Neural crest cell (in vitro differentiated cells): Measurements from ENCODE around the gene TAF1A. TPM values are rescaled to one million over a fixed set of nuclear protein-coding genes. Genes with fewer than 3 reads are reported as not detected.
A peak's percentile ranks its signal among the peaks of the same experiment; 100 is the strongest.

Experiments
- DNase-seq: peaks from one replicate; pipeline ENCODE4 v3.0.0; 2021; ENCODE audit warnings: low read depth, mixed read lengths, low spot score
- H3K27ac Mint-ChIP-seq: one replicate; pipeline ENCODE4 v1.8.0; 2021; ENCODE audit warnings: mild to moderate bottlenecking, mixed read lengths; ENCODE audit not compliant: unreplicated experiment
- H3K27me3 Mint-ChIP-seq: 2 replicates; pipeline ENCODE4 v1.8.0; 2021; ENCODE audit warnings: low read depth, mild to moderate bottlenecking, mixed read lengths
- H3K36me3 Mint-ChIP-seq: 2 replicates; pipeline ENCODE4 v1.8.0; 2021; ENCODE audit warnings: low read depth, mild to moderate bottlenecking, mixed read lengths
- H3K4me1 Mint-ChIP-seq: 2 replicates; pipeline ENCODE4 v1.8.0; 2021; ENCODE audit warnings: mixed read lengths
- H3K4me3 Mint-ChIP-seq: one replicate; pipeline ENCODE4 v1.8.0; 2021; ENCODE audit warnings: mild to moderate bottlenecking, mixed read lengths
- H3K9me3 Mint-ChIP-seq: 2 replicates; pipeline ENCODE4 v1.8.0; 2021; ENCODE audit warnings: mixed read lengths
- total RNA-seq: library from RNA; stranded (reverse); gene quantifications from 2 replicates; pipeline ENCODE4 v1.2.1, GENCODE V29; 2021
- TF ChIP-seq, protein P1 (sequence below): fragments of 200-600 bp; sonication (generic); conservative IDR thresholded peaks from 2 replicates; pipeline ENCODE4 v1.5.0; 2021; ENCODE audit warnings: antibody characterized with exemption, mild to moderate bottlenecking

TAF1A gene
- total RNA-seq, 1 donor from 2014 or later = 19.7 TPM

DNA sequence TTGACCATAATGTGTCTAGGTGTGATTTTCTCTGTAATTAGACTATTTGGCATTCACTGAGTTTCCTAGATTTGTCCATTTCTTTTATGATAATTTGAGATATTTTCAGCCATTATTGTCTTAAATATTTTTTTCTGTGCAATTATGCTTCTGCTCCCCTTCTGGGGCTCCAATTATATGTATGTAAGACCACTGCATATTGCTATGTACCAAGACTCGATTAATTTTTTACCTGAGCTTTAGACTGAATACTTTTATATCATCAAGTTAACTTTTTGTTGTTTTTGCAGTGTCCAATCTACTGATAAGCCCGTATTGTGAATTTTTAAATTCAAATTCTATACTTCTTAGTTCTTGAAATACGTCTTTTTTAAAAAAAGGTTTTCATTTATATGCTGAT lies 5.1 kb upstream of the TAF1A start:
- Mint-ChIP-seq H3K4me1 (peaks cover 8% of the 10 kb centered on the region), H3K27ac (no peak overlapping the region), H3K4me3 (no peak overlapping the region), H3K9me3 (no peaks in the 10 kb centered on the region), H3K36me3 (no peaks in the 10 kb centered on the region), H3K27me3 (peaks cover 36% of the 10 kb centered on the region)
- TF ChIP-seq, protein P1, sequence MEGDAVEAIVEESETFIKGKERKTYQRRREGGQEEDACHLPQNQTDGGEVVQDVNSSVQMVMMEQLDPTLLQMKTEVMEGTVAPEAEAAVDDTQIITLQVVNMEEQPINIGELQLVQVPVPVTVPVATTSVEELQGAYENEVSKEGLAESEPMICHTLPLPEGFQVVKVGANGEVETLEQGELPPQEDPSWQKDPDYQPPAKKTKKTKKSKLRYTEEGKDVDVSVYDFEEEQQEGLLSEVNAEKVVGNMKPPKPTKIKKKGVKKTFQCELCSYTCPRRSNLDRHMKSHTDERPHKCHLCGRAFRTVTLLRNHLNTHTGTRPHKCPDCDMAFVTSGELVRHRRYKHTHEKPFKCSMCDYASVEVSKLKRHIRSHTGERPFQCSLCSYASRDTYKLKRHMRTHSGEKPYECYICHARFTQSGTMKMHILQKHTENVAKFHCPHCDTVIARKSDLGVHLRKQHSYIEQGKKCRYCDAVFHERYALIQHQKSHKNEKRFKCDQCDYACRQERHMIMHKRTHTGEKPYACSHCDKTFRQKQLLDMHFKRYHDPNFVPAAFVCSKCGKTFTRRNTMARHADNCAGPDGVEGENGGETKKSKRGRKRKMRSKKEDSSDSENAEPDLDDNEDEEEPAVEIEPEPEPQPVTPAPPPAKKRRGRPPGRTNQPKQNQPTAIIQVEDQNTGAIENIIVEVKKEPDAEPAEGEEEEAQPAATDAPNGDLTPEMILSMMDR = no peak
- no peak for DNase-seq

DNA sequence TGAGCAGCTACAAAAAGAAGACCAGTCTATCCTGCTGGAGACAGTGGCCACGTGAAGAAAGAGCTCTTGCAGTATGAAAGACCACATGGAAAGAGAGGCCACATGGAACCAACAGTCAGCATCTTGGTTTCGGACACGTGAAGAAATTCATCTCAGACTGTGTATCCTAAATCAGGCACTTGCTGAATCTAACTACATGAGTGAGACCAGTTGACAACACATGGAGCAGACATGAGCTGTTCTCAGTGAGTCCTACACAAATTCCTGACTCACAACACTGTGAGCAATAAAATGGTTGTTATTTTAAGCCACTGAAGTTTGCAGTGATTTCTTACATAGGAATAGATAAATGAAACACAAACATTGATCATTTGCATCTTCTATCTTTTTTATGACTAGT lies 2.4 kb upstream of the TAF1A start:
- no peaks in the 10 kb centered on the region for H3K36me3 Mint-ChIP-seq
- H3K9me3 Mint-ChIP-seq = no peaks in the 10 kb centered on the region
- H3K4me1 Mint-ChIP-seq = peaks cover 29% of the 10 kb centered on the region
- TF ChIP-seq, protein P1 = no peak
- H3K4me3 Mint-ChIP-seq = peak overlapping the region; percentile 99
- H3K27me3 Mint-ChIP-seq = peaks cover 19% of the 10 kb centered on the region
- DNase-seq = no peak
- H3K27ac Mint-ChIP-seq = no peak overlapping the region

DNA sequence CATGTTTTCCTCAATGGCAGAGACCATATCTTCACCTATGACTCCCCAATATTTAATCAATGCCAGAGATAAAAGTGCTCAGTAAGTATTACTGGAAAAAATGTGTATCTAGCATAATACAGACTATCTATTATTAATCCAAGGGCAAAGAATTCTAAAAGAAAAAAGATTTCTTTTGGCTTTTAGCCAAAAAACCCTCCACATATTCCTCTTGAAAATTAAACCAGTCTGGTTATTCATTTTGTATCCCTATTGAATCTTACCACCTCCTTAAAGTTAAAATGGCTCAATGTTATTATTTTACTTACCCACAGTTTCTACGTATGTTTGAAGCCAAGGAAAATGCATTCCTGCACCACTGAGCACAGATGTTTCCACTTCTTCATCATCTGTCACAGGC lies 1.6 kb downstream of the TAF1A start:
- H3K9me3 Mint-ChIP-seq = no peaks in the 10 kb centered on the region

DNA sequence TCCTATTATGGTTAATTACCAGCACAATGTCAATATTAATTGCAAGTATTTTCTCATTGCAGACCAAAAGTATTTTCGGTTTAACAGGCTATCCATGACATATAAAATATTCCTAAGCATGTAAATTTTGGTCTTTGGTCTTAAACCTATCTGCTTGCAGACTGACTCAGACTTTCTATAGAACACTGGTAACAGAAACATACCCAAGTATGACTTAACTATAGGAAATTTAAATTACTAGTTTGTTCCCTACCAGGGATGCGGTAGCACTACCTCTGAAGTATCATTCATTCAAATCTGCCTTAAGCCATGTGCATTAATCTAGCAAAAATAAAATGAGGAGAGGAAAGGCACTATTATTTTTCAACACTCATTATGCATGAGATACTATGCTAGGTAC lies 2.9 kb downstream of the TAF1A start:
- H3K27me3 Mint-ChIP-seq = peaks cover 6% of the 10 kb centered on the region
- H3K9me3 Mint-ChIP-seq = no peaks in the 10 kb centered on the region
- H3K4me3 Mint-ChIP-seq = peak overlapping the region; percentile 62
- no peak for DNase-seq
- H3K27ac Mint-ChIP-seq = no peak overlapping the region
- H3K4me1 Mint-ChIP-seq = peaks cover 34% of the 10 kb centered on the region
- peaks cover 7% of the 10 kb centered on the region for H3K36me3 Mint-ChIP-seq
- TF ChIP-seq, protein P1 = no peak

More for the DNA sequence above, 1.6 kb downstream of the TAF1A start:
- peaks cover 17% of the 10 kb centered on the region for H3K27me3 Mint-ChIP-seq
- H3K36me3 Mint-ChIP-seq = peaks cover 2% of the 10 kb centered on the region
- peaks cover 34% of the 10 kb centered on the region for H3K4me1 Mint-ChIP-seq
- no peak overlapping the region for H3K27ac Mint-ChIP-seq
- DNase-seq = no peak
- TF ChIP-seq, protein P1 = no peak
- H3K4me3 Mint-ChIP-seq = peak overlapping the region; percentile 99

DNA sequence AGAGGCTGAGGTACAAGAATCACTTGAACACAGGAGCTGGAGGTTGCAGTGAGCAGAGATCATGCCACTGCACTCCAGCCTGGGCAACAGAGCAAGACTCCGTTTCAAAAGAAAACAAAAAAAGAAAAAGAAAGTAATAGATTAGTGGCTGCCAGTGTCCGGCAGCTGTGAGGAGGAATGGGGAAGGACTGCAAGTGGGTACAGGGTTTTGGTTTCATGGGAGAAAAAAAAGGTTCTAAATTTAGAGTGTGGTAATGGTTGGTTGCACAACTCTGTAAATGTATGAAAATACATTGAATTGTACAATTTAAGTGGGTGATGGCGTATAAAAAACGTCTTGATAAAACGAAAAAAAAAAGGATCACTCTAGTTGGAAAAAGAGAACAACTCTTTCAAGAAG lies 6.7 kb downstream of the TAF1A start:
- Mint-ChIP-seq H3K27me3 (no peaks in the 10 kb centered on the region), H3K36me3 (peaks cover 7% of the 10 kb centered on the region), H3K4me1 (peaks cover 8% of the 10 kb centered on the region), H3K4me3 (peak overlapping the region; percentile 15), H3K9me3 (no peaks in the 10 kb centered on the region), H3K27ac (peak overlapping the region; percentile 43)
- TF ChIP-seq, protein P1 = no peak
- DNase-seq = no peak
